SK-N-MC (cell line): ENCODE results near the gene KRTAP4-4.
"Not testable (repeated sequence)": the region's sequence is repeated elsewhere in the genome, so short reads cannot be mapped to it uniquely, and the experiment has no call there.

Experiments
- DNase-seq: peaks from one replicate; pipeline ENCODE4 v3.0.0-alpha.2; 2011; ENCODE audit warnings: low read depth, low spot score
- H3K27ac ChIP-seq: fragments of 200-600 bp; sonication (generic); 2 replicates; pipeline ENCODE4 v1.5.1; 2016; ENCODE audit warnings: mixed run types
- H3K36me3 ChIP-seq: fragments of 200-600 bp; sonication (generic); 2 replicates; pipeline ENCODE4 v1.6.1; 2017; ENCODE audit warnings: antibody characterized with exemption, low read length, mixed read lengths; ENCODE audit not compliant: insufficient read depth
- H3K4me3 ChIP-seq: fragments of 200-600 bp; sonication (generic); 2 replicates; pipeline ENCODE4 v1.5.1; 2016
- H3K9ac ChIP-seq: fragments of 200-600 bp; sonication (generic); 2 replicates; pipeline ENCODE4 v1.8.0; 2017; ENCODE audit warnings: mixed run types, mixed read lengths; ENCODE audit not compliant: insufficient read length
- H3K9me3 ChIP-seq: fragments of 200-600 bp; sonication (generic); 2 replicates; pipeline ENCODE4 v1.6.1; 2017; ENCODE audit warnings: low read depth, mild to moderate bottlenecking, antibody characterized with exemption, low read length, moderate library complexity, mixed read lengths
- EZH2 ChIP-seq: fragments of 200-600 bp; sonication (generic); IDR thresholded peaks from one replicate; pipeline ENCODE4 v1.6.1; 2017; ENCODE audit warnings: antibody characterized with exemption
- FOXP2 ChIP-seq: optimal IDR thresholded peaks from 2 replicates; pipeline ENCODE3; 2011; ENCODE audit warnings: mild to moderate bottlenecking, moderate library complexity; ENCODE audit not compliant: insufficient read depth; ENCODE audit errors: extremely low read length, control extremely low read depth
- POLR2AphosphoS5 ChIP-seq: IDR thresholded peaks from 2 replicates; pipeline ENCODE4 v1.6.1; 2012; ENCODE audit warnings: mild to moderate bottlenecking, low read depth, low read length, borderline replicate concordance

KRTAP4-4 gene

GRCh38 chr17:41160648-41161047 is at the start of gene KRTAP4-4:
Gene KRTAP4-4 (minus strand): TSS chr17:41160748. CDS start chr17:41160691, 57 bp downstream.
- Histone ChIP-seq H3K36me3 (no peaks in the 10 kb centered on the region), H3K4me3 (no peak within 1 kb of the TSS), H3K9ac (no peak within 1 kb of the TSS), H3K9me3 (0 out of 2 replicates have a peak, but pooled peaks cover 3% of the 10 kb centered on the region), H3K27ac (no peak within 1 kb of the TSS)
- TF ChIP-seq EZH2 (no peak), FOXP2 (no peak), POLR2AphosphoS5 (no peak)
- DNase-seq: no peak

DNA sequence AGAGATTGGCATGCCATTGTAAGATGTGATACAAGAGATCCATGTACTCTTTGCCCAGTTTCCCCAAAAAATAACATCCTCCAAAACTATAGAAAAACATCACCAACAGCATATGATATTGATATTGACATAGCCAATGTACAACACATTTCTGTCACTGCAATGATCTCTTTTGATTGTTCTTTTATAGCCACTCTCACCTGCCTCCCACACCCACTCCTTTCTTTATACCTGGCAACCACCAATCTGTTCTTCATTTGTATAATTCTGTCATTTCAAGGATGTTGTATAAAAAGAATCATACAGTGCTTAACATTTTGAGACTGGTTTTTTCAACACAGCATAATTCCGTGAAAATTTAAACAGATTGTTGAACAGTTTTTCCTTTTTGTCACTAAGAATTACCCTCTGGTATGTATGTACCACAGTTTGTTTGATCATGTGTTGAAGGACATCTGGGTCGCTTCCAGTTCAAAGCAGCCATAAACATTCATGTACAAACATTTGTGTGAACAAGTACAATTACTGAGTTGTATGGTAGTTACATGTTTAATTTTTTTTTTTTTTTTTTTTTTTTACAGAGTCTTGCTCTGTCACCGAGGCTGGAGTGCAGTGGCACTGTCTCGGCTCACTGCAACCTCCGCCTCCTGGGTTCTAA is 39.0 kb upstream of the KRTAP4-4 start:
- Histone ChIP-seq H3K9me3 (no peaks in the 10 kb centered on the region), H3K4me3 (no peak overlapping the region), H3K9ac (no peak overlapping the region), H3K36me3 (no peaks in the 10 kb centered on the region), H3K27ac (no peak overlapping the region)
- DNase-seq: no peak
- TF ChIP-seq FOXP2: no peak
- no peak for TF ChIP-seq EZH2
- TF ChIP-seq POLR2AphosphoS5: no peak

DNA sequence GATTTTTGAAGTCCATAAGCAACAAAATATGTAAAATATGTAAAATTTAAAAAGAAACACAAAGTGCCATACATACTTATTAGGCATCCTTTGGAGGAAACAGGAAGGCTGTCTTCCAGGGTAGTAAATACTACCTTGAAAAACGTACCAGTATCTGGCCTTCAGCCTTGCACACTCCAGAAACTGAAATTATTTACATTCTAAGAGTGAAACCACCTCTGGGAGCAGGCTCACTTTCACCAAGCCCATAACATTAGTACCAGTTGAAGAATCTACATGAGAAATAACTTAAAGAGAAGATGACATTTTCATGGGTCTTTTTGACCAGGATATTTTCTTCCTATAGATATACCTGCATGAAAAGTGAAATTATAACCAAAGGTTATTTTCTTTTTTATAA is 35.5 kb upstream of the KRTAP4-4 start:
- H3K36me3 ChIP-seq: no peaks in the 10 kb centered on the region
- no peak for DNase-seq
- H3K9me3 ChIP-seq: no peaks in the 10 kb centered on the region
- H3K9ac ChIP-seq: no peak overlapping the region
- TF ChIP-seq FOXP2 (no peak), EZH2 (no peak), POLR2AphosphoS5 (no peak)
- no peak overlapping the region for H3K27ac ChIP-seq
- H3K4me3 ChIP-seq: no peak overlapping the region

DNA sequence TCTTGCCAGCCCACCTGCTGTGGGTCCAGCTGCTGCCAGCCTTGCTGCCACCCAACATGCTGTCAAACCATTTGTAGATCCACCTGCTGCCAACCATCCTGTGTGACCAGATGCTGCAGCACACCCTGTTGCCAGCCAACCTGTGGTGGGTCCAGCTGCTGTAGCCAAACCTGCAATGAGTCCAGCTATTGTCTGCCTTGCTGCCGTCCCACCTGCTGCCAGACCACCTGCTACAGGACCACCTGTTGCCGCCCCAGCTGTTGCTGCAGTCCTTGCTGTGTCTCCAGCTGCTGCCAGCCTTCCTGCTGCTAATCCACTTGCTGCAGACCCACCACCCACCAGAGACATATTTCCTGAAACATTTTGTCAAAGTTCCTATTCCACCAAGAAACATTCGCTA is 29.8 kb upstream of the KRTAP4-4 start:
- H3K36me3 ChIP-seq: no peaks in the 10 kb centered on the region
- no peaks in the 10 kb centered on the region for H3K9me3 ChIP-seq
- no peak for DNase-seq
- H3K27ac ChIP-seq: no peak overlapping the region
- TF ChIP-seq POLR2AphosphoS5 (no peak), EZH2 (no peak), FOXP2 (no peak)
- H3K4me3 ChIP-seq: no peak overlapping the region
- no peak overlapping the region for H3K9ac ChIP-seq

- H3K9me3 ChIP-seq, H3K27ac ChIP-seq, H3K9ac ChIP-seq, H3K4me3 ChIP-seq, H3K36me3 ChIP-seq, DNase-seq: not testable (repeated sequence)
Measured at GRCh38 chr17:41189837-41190318, 29.3 kb upstream of the KRTAP4-4 start, which contains the start of gene KRTAP9-1. Gene KRTAP9-1 (plus strand): TSS chr17:41189887. CDS start chr17:41189887, 0 bp downstream.

- DNase-seq: no peak
- Histone ChIP-seq H3K4me3 (no peak overlapping the region), H3K9ac (no peak overlapping the region), H3K9me3 (no peaks in the 10 kb centered on the region), H3K27ac (no peak overlapping the region), H3K36me3 (no peaks in the 10 kb centered on the region)
- TF ChIP-seq POLR2AphosphoS5: no peak
- TF ChIP-seq EZH2: no peak
- no peak for TF ChIP-seq FOXP2
Measured at GRCh38 chr17:41186872-41187271, 26.3 kb upstream of the KRTAP4-4 start.

- no peak for DNase-seq
- no peak overlapping the region for H3K4me3 ChIP-seq
- TF ChIP-seq EZH2 (no peak), FOXP2 (no peak), POLR2AphosphoS5 (no peak)
- no peak overlapping the region for H3K27ac ChIP-seq
- H3K9ac ChIP-seq: no peak overlapping the region
- no peaks in the 10 kb centered on the region for H3K9me3 ChIP-seq
- no peaks in the 10 kb centered on the region for H3K36me3 ChIP-seq
Measured at GRCh38 chr17:41185001-41185400, 24.5 kb upstream of the KRTAP4-4 start.

- H3K9me3 ChIP-seq: no peaks in the 10 kb centered on the region
- TF ChIP-seq POLR2AphosphoS5 (no peak), EZH2 (no peak), FOXP2 (no peak)
- no peak within 1 kb of the TSS for H3K27ac ChIP-seq
Measured at GRCh38 chr17:41184480-41184961, 24.0 kb upstream of the KRTAP4-4 start, which contains the start of gene KRTAP4-1. Gene KRTAP4-1 (minus strand): TSS chr17:41184911. CDS start chr17:41184854, 57 bp downstream.

More at GRCh38 chr17:41184480-41184961, 24.0 kb upstream of the KRTAP4-4 start, which contains the start of gene KRTAP4-1:
- H3K36me3 ChIP-seq: no peaks in the 10 kb centered on the region
- no peak within 1 kb of the TSS for H3K9ac ChIP-seq
- no peak for DNase-seq
- H3K4me3 ChIP-seq: no peak within 1 kb of the TSS
